Gastroesophageal sphincter (tissue), 4 donors: Measurements from ENCODE around the gene PLK1. TPM values are rescaled to one million over a fixed set of nuclear protein-coding genes. Genes with fewer than 3 reads are reported as not detected.

Experiments
- ATAC-seq: fragments of 150-250 bp; one replicate; pipeline ENCODE4 v1.9.1; 2016; ENCODE audit warnings: mild to moderate bottlenecking, moderate library complexity
- H3K27ac ChIP-seq, 4 donors: fragments of 200-600 bp; sonication (generic) in 3 of 4; 1 replicate in 3 of 4; 2 replicates in 1 of 4; pipeline ENCODE4 v1.5.1; 2016 to 2019
- H3K27me3 ChIP-seq: fragments of 200-600 bp; sonication (generic); one replicate; pipeline ENCODE4 v1.5.1; 2019
- H3K36me3 ChIP-seq, 2 donors: fragments of 200-600 bp; sonication (generic); one replicate each; pipeline ENCODE4 v1.5.1; 2019; ENCODE audit warnings: control low read depth in 1 of 2
- H3K4me1 ChIP-seq, 3 donors: fragments of 200-600 bp; sonication (generic); 1 replicate in 2 of 3; 2 replicates in 1 of 3; pipeline ENCODE4 v1.5.1; 2016 to 2019; ENCODE audit warnings: control low read depth in 2 of 3
- H3K4me3 ChIP-seq, 2 donors: fragments of 200-600 bp; sonication (generic); one replicate each; pipeline ENCODE4 v1.5.1; 2019; ENCODE audit warnings: mild to moderate bottlenecking in 1 of 2, moderate library complexity in 1 of 2
- H3K9me3 ChIP-seq, 3 donors: fragments of 200-600 bp; sonication (generic); one replicate each; pipeline ENCODE4 v1.5.1; 2017 to 2019; ENCODE audit warnings: control low read depth in 2 of 3
- CTCF ChIP-seq, 4 experiments: fragments of 200-600 bp in 2 of 4; fragments of 450-650 bp in 2 of 4; sonication (generic) in 1 of 4; IDR thresholded peaks; one replicate each; pipeline ENCODE4 v1.5.1; 2017 to 2019; ENCODE audit warnings: antibody characterized with exemption in 4 of 4, mild to moderate bottlenecking in 2 of 4, moderate library complexity in 2 of 4
- EP300 ChIP-seq: sonication (generic); formaldehyde crosslinking; IDR thresholded peaks from one replicate; pipeline ENCODE4 v1.6.1; 2017; ENCODE audit warnings: antibody characterized with exemption, mild to moderate bottlenecking
- POLR2A ChIP-seq, 2 donors: fragments of 450-650 bp; IDR thresholded peaks; one replicate each; pipeline ENCODE4 v1.6.1; 2017; ENCODE audit warnings: antibody characterized with exemption in 2 of 2, mild to moderate bottlenecking in 2 of 2, moderate library complexity in 1 of 2
- POLR2AphosphoS5 ChIP-seq: sonication (generic); formaldehyde crosslinking; IDR thresholded peaks from one replicate; pipeline ENCODE4 v1.6.1; 2017; ENCODE audit warnings: antibody characterized with exemption
- WGBS, 2 donors: methylation state at CpG; one replicate each; pipeline ENCODE4 v1.1.5; 2018; ENCODE audit warnings: low coverage in 1 of 2; 5-methylcytosine and 5-hydroxymethylcytosine counted together
- total RNA-seq, 4 donors: library from RNA; depleted of rRNA; stranded (reverse); fragments of >200 nt; gene quantifications; one replicate each; pipeline ENCODE4 v1.1.0, GENCODE V29; 2016

The PLK1 gene
- total RNA-seq, 4 donors from 2014 or later: 0.94 to 3.3 (median 1.3) TPM

- H3K9me3 ChIP-seq: no peaks in the 10 kb centered on the region
- H3K27ac ChIP-seq: no peak overlapping the region
- peaks cover 3 to 95% of the 10 kb centered on the region in 2 donors for H3K36me3 ChIP-seq
- no peak for ATAC-seq
- H3K4me1 ChIP-seq: no peaks in the 10 kb centered on the region
- H3K4me3 ChIP-seq: no peak overlapping the region
- WGBS, 2 donors: 83 to 86% methylated on average over 4 of the region's 4 CpGs
- no peaks in the 10 kb centered on the region for H3K27me3 ChIP-seq
- TF ChIP-seq CTCF (IDR thresholded peaks at IDR 0.05) (no peak), POLR2A (IDR thresholded peaks at IDR 0.05) (no peak), EP300 (no peak), POLR2AphosphoS5 (no peak)
Observed at GRCh38 chr16:23668873-23669272, 9.8 kb upstream of the PLK1 start.

- Histone ChIP-seq H3K9me3 (no peaks in the 10 kb centered on the region), H3K36me3 (peaks cover 3 to 85% of the 10 kb centered on the region in 2 donors), H3K27me3 (no peaks in the 10 kb centered on the region), H3K4me1 (no peaks in the 10 kb centered on the region), H3K27ac (no peak overlapping the region), H3K4me3 (no peak overlapping the region)
- no peak for TF ChIP-seq POLR2A (IDR thresholded peaks at IDR 0.05)
- TF ChIP-seq CTCF (IDR thresholded peaks at IDR 0.05): no peak
- no peak for TF ChIP-seq EP300
- ATAC-seq: no peak
- no CpG with 5 or more reads among the region's 4 CpGs for WGBS, 2 donors
Observed at GRCh38 chr16:23670137-23670776, 8.4 kb upstream of the PLK1 start.

- 54% methylated on average over 7 of the region's 8 CpGs; no CpG with 5 or more reads in 1 of the 2 donors for WGBS, 2 donors
- H3K36me3 ChIP-seq: peaks cover 0 to 51% of the 10 kb centered on the region in 2 donors
- no peak for ATAC-seq
- H3K27me3 ChIP-seq: no peaks in the 10 kb centered on the region
- no peak overlapping the region for H3K27ac ChIP-seq
- H3K4me1 ChIP-seq: peaks cover 0 to 15% (median 4%) of the 10 kb centered on the region in 3 donors
- no peak overlapping the region for H3K4me3 ChIP-seq
- no peaks in the 10 kb centered on the region for H3K9me3 ChIP-seq
- no peak for TF ChIP-seq POLR2AphosphoS5
- TF ChIP-seq EP300: no peak
- no peak for TF ChIP-seq POLR2A (IDR thresholded peaks at IDR 0.05)
- no peak for TF ChIP-seq CTCF (IDR thresholded peaks at IDR 0.05)
Observed at GRCh38 chr16:23673971-23674614, 4.6 kb upstream of the PLK1 start.

GRCh38 chr16:23676924-23677480 lies 1.7 kb upstream of the PLK1 start:
- Histone ChIP-seq H3K27ac (no peak overlapping the region), H3K36me3 (peaks cover 0 to 43% of the 10 kb centered on the region in 2 donors), H3K9me3 (no peaks in the 10 kb centered on the region), H3K4me1 (peaks cover 0 to 22% (median 8%) of the 10 kb centered on the region in 3 donors), H3K4me3 (no peak overlapping the region), H3K27me3 (no peaks in the 10 kb centered on the region)
- TF ChIP-seq EP300: no peak
- no peak for TF ChIP-seq POLR2A (IDR thresholded peaks at IDR 0.05)
- no peak for TF ChIP-seq POLR2AphosphoS5
- TF ChIP-seq CTCF (IDR thresholded peaks at IDR 0.05): no peak
- no peak for ATAC-seq
- WGBS, 2 donors: 100% methylated on average over 2 of the region's 2 CpGs; no CpG with 5 or more reads in 1 of the 2 donors
